Osteocyte (in vitro differentiated cells): Measurements from ENCODE around the gene SNRNP48. TPM values are rescaled to one million over a fixed set of nuclear protein-coding genes. Genes with fewer than 3 reads are reported as not detected.

Experiments
- DNase-seq: peaks from one replicate; pipeline ENCODE4 v3.0.0; 2021; ENCODE audit warnings: mixed read lengths; ENCODE audit not compliant: unreplicated experiment; ENCODE audit errors: extremely low spot score
- H3K27ac Mint-ChIP-seq: one replicate; pipeline ENCODE4 v1.8.0; 2021; ENCODE audit warnings: mild to moderate bottlenecking, mixed read lengths; ENCODE audit not compliant: unreplicated experiment
- H3K27me3 Mint-ChIP-seq: one replicate; pipeline ENCODE4 v1.8.0; 2021; ENCODE audit warnings: mixed read lengths; ENCODE audit not compliant: unreplicated experiment
- H3K36me3 Mint-ChIP-seq: one replicate; pipeline ENCODE4 v1.8.0; 2021; ENCODE audit warnings: mixed read lengths; ENCODE audit not compliant: unreplicated experiment
- H3K4me1 Mint-ChIP-seq: one replicate; pipeline ENCODE4 v1.8.0; 2021; ENCODE audit warnings: mixed read lengths; ENCODE audit not compliant: unreplicated experiment
- H3K4me3 Mint-ChIP-seq: one replicate; pipeline ENCODE4 v1.8.0; 2021; ENCODE audit warnings: mild to moderate bottlenecking, moderate library complexity, mixed read lengths; ENCODE audit not compliant: unreplicated experiment
- H3K9me3 Mint-ChIP-seq: one replicate; pipeline ENCODE4 v1.8.0; 2021; ENCODE audit warnings: mixed read lengths; ENCODE audit not compliant: unreplicated experiment
- CTCF ChIP-seq: fragments of 200-600 bp; sonication (generic); IDR thresholded peaks from 2 replicates; pipeline ENCODE4 v1.5.0; 2021; ENCODE audit warnings: antibody characterized with exemption, mild to moderate bottlenecking, moderate library complexity
- total RNA-seq: library from RNA; stranded (reverse); gene quantifications from 2 replicates; pipeline ENCODE4 v1.2.1, GENCODE V29; 2021

The SNRNP48 gene
- total RNA-seq, 1 donor from 2014 or later, result 12.1 TPM

- no peak for TF ChIP-seq CTCF
- Mint-ChIP-seq H3K4me3 (no peak overlapping the region), H3K27me3 (peaks cover 3% of the 10 kb centered on the region), H3K27ac (no peak overlapping the region), H3K36me3 (no peaks in the 10 kb centered on the region), H3K9me3 (no peaks in the 10 kb centered on the region), H3K4me1 (no peaks in the 10 kb centered on the region)
- no peak for DNase-seq
Observed at GRCh38 chr6:7640607-7641577, 50.9 kb downstream of the SNRNP48 start.

- H3K27ac Mint-ChIP-seq, result no peak overlapping the region
- peaks cover 2% of the 10 kb centered on the region for H3K4me1 Mint-ChIP-seq
- DNase-seq, result no peak
- H3K9me3 Mint-ChIP-seq, result no peaks in the 10 kb centered on the region
- TF ChIP-seq CTCF, result no peak
- H3K36me3 Mint-ChIP-seq, result no peaks in the 10 kb centered on the region
- H3K27me3 Mint-ChIP-seq, result peaks cover 3% of the 10 kb centered on the region
- H3K4me3 Mint-ChIP-seq, result no peak overlapping the region
Observed at GRCh38 chr6:7642791-7643190, 52.8 kb downstream of the SNRNP48 start.

GRCh38 chr6:7644417-7644816 is 54.4 kb downstream of the SNRNP48 start:
- no peak for DNase-seq
- no peak for TF ChIP-seq CTCF
- peaks cover 5% of the 10 kb centered on the region for H3K27me3 Mint-ChIP-seq
- H3K9me3 Mint-ChIP-seq, result no peaks in the 10 kb centered on the region
- H3K4me3 Mint-ChIP-seq, result no peak overlapping the region
- H3K27ac Mint-ChIP-seq, result no peak overlapping the region
- peaks cover 2% of the 10 kb centered on the region for H3K4me1 Mint-ChIP-seq
- no peaks in the 10 kb centered on the region for H3K36me3 Mint-ChIP-seq

GRCh38 chr6:7646394-7646793 is 56.4 kb downstream of the SNRNP48 start:
- DNase-seq, result no peak
- TF ChIP-seq CTCF, result no peak
- H3K4me3 Mint-ChIP-seq, result no peak overlapping the region
- no peaks in the 10 kb centered on the region for H3K36me3 Mint-ChIP-seq
- H3K27ac Mint-ChIP-seq, result no peak overlapping the region
- H3K27me3 Mint-ChIP-seq, result peaks cover 8% of the 10 kb centered on the region
- H3K4me1 Mint-ChIP-seq, result peaks cover 2% of the 10 kb centered on the region
- H3K9me3 Mint-ChIP-seq, result no peaks in the 10 kb centered on the region

- no peak for TF ChIP-seq CTCF
- Mint-ChIP-seq H3K36me3 (no peaks in the 10 kb centered on the region), H3K4me3 (no peak overlapping the region), H3K4me1 (peaks cover 2% of the 10 kb centered on the region), H3K9me3 (no peaks in the 10 kb centered on the region), H3K27me3 (peaks cover 8% of the 10 kb centered on the region), H3K27ac (no peak overlapping the region)
- no peak for DNase-seq
Observed at GRCh38 chr6:7647504-7647903, 57.5 kb downstream of the SNRNP48 start.
